Memory B cell (primary cell): ENCODE data around the gene BOD1.

Experiments used
- ATAC-seq: fragments of 150-1000 bp; cut with Tn5 transposase; 2 replicates; pipeline ENCODE4 v1.10.0; 2021; ENCODE audit warnings: low read depth, mild to moderate bottlenecking, moderate library complexity
- DNase-seq, 2 donors: peaks; one replicate each; pipeline ENCODE4 v3.0.0; 2022; ENCODE audit warnings: low spot score in 2 of 2
- H3K27ac Mint-ChIP-seq: one replicate; pipeline ENCODE4 v1.8.0; 2022; ENCODE audit warnings: mild to moderate bottlenecking, moderate library complexity, mixed read lengths
- H3K27me3 Mint-ChIP-seq: one replicate; pipeline ENCODE4 v1.8.0; 2022; ENCODE audit warnings: mixed read lengths
- H3K36me3 Mint-ChIP-seq: one replicate; pipeline ENCODE4 v1.8.0; 2022; ENCODE audit warnings: mild to moderate bottlenecking, mixed read lengths
- H3K4me1 Mint-ChIP-seq: one replicate; pipeline ENCODE4 v1.8.0; 2022; ENCODE audit warnings: mixed read lengths
- H3K4me3 Mint-ChIP-seq: one replicate; pipeline ENCODE4 v1.8.0; 2022; ENCODE audit warnings: mild to moderate bottlenecking, moderate library complexity, mixed read lengths
- H3K9me3 Mint-ChIP-seq: one replicate; pipeline ENCODE4 v1.8.0; 2022; ENCODE audit warnings: mixed read lengths

The BOD1 gene

GRCh38 chr5:173615884-173616576, 420 bp downstream of the BOD1 start:
- Mint-ChIP-seq H3K4me3 (peak overlapping the region; percentile 95), H3K36me3 (peaks cover 7% of the 10 kb centered on the region), H3K4me1 (peaks cover 16% of the 10 kb centered on the region), H3K9me3 (no peaks in the 10 kb centered on the region), H3K27me3 (no peaks in the 10 kb centered on the region), H3K27ac (peak overlapping the region; percentile 92)
- DNase-seq (peak; percentile 67 to 73), ATAC-seq (peak; percentile 63)

DNA sequence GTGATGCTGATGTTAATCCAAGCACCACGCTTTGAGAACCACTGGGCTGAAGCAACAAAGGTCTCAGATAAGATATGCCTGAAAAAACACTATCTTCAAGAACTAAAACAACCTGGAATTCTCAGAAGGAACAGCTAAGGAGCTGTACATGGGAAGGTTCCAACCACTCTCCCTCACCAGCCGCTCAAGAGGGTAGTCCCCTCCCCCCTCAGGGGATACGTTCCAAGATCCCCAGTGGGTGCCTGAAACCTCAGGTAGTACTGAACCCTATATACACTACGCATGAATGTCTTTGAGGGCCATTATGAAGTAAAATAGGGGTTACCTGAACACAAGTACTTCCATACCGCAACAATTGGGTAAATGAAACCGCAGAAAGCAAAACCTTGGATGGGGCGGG, 1.9 kb downstream of the BOD1 start:
- no peaks in the 10 kb centered on the region for H3K9me3 Mint-ChIP-seq
- H3K36me3 Mint-ChIP-seq: peaks cover 19% of the 10 kb centered on the region
- H3K27me3 Mint-ChIP-seq: no peaks in the 10 kb centered on the region
- H3K27ac Mint-ChIP-seq: no peak overlapping the region
- no peak overlapping the region for H3K4me3 Mint-ChIP-seq
- no peak for DNase-seq
- H3K4me1 Mint-ChIP-seq: peaks cover 19% of the 10 kb centered on the region
- no peak for ATAC-seq

- Mint-ChIP-seq H3K36me3 (peaks cover 22% of the 10 kb centered on the region), H3K27me3 (no peaks in the 10 kb centered on the region), H3K4me3 (no peak overlapping the region), H3K27ac (peak overlapping the region; percentile 10), H3K9me3 (no peaks in the 10 kb centered on the region), H3K4me1 (peaks cover 17% of the 10 kb centered on the region)
- DNase-seq: no peak
- ATAC-seq: no peak
Measured at GRCh38 chr5:173613433-173614159, 2.9 kb downstream of the BOD1 start.

DNA sequence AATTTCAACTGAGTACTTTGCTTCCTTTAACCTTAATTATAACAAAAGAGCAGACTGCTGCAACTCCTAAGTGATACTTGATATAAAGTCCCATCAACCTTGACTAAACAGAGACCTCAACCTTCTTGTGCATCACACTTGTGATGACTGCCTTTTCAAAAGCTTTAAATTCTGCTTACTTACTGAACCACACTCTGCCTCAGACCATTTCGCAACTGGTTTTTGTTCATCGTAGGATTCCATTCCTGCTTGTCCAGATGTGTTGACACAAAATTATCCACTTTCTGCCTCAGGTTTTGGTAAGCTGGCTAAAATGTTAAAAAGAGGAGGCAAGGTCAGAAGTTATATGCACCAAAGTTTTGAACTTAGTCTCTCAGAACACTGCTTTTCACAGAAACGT, 3.5 kb downstream of the BOD1 start:
- DNase-seq: no peak
- no peak overlapping the region for H3K4me3 Mint-ChIP-seq
- no peaks in the 10 kb centered on the region for H3K27me3 Mint-ChIP-seq
- no peak overlapping the region for H3K27ac Mint-ChIP-seq
- peaks cover 17% of the 10 kb centered on the region for H3K4me1 Mint-ChIP-seq
- ATAC-seq: no peak
- H3K36me3 Mint-ChIP-seq: peaks cover 26% of the 10 kb centered on the region
- H3K9me3 Mint-ChIP-seq: no peaks in the 10 kb centered on the region

DNA sequence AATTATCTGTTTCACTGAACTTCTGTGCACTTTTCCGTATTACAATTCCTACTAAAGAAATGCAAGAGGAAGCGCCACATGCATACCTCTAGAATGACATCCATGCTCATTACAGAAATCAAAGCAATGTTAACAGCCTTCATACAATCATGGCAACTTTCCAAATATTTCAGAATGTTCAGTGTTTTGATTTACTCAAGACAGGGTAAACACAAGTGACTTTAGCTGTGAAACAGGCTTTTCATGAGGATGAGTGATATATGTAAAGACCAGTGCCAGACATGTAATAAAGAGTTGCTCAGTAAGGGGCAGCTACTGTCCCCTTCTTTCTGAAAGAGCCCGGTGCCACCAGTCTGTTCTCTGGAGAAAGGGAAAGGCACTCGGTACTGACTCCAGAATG, 4.7 kb downstream of the BOD1 start:
- Mint-ChIP-seq H3K36me3 (peaks cover 36% of the 10 kb centered on the region), H3K4me3 (no peak overlapping the region), H3K9me3 (no peaks in the 10 kb centered on the region), H3K4me1 (peaks cover 17% of the 10 kb centered on the region), H3K27me3 (no peaks in the 10 kb centered on the region), H3K27ac (no peak overlapping the region)
- DNase-seq: no peak
- no peak for ATAC-seq

DNA sequence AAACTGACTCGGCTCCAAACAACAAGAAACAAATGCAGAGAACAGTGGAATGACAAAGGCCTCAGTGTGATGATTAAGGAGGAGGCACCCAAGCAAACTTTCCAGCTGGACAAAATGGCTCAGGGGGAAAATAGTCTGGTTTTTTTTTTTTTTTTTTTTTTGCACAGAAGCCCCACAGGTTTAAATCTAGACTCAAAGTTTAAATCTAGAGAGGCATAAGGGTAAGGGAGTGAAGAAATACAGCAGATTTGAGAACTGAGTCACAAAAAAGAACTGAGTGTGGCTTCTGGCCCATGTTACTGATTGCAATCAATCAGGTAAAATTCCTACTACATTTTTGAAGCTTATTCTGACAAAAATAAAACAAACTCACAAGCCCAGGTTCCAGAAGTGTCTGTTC, 12.3 kb downstream of the BOD1 start:
- Mint-ChIP-seq H3K27me3 (no peaks in the 10 kb centered on the region), H3K9me3 (no peaks in the 10 kb centered on the region), H3K4me1 (peaks cover 7% of the 10 kb centered on the region), H3K27ac (no peak overlapping the region), H3K36me3 (peaks cover 37% of the 10 kb centered on the region), H3K4me3 (no peak overlapping the region)
- DNase-seq (no peak), ATAC-seq (no peak)

DNA sequence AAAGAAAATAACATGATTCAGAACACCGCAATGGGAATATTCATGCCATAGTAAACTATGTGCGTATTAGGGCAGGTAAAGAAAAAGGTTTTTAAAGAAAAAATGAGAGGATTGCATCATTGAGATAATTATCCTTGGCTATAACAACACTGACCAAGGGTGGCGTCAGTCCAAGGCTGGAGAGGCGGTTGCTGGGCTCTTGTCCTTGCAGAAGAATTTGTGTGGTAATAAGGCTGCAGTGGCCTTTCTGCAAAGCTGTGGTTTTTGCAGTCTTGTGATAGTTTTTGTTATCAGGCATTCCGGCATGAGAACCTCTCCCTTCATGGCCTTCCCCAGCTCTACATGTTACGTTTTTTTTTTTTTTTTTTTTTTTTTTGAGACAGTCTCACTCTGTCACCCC, 14.0 kb downstream of the BOD1 start:
- no peak overlapping the region for H3K27ac Mint-ChIP-seq
- H3K27me3 Mint-ChIP-seq: no peaks in the 10 kb centered on the region
- peaks cover 7% of the 10 kb centered on the region for H3K4me1 Mint-ChIP-seq
- ATAC-seq (no peak), DNase-seq (no peak)
- no peak overlapping the region for H3K4me3 Mint-ChIP-seq
- no peaks in the 10 kb centered on the region for H3K9me3 Mint-ChIP-seq
- H3K36me3 Mint-ChIP-seq: peaks cover 31% of the 10 kb centered on the region

- Mint-ChIP-seq H3K27me3 (no peaks in the 10 kb centered on the region), H3K4me3 (no peak overlapping the region), H3K36me3 (peaks cover 27% of the 10 kb centered on the region), H3K27ac (no peak overlapping the region), H3K9me3 (peaks cover 5% of the 10 kb centered on the region), H3K4me1 (peaks cover 7% of the 10 kb centered on the region)
- no peak for ATAC-seq
- no peak for DNase-seq
Measured at GRCh38 chr5:173598686-173599085, 17.8 kb downstream of the BOD1 start.

DNA sequence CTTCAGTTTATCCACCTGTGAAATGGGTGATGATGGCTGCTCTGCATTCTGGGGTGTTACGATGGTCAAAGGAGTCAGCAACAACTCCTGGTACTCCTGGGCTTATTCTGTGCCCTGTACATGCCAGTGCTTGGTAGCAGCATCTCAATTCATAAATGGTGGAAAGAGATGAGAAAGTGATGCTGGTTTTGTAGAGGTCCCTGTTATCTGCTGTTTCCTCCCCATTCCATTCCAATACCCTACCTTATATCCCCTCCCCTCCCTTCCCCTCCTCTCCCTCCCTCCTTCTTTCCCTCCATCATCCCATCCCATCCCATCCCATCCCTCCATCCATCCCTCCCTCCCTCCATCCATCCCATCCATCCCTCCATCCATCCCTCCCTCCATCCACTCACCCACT, 19.1 kb downstream of the BOD1 start:
- Mint-ChIP-seq H3K4me3 (no peak overlapping the region), H3K27ac (no peak overlapping the region), H3K9me3 (peaks cover 10% of the 10 kb centered on the region), H3K36me3 (peaks cover 29% of the 10 kb centered on the region), H3K4me1 (peaks cover 5% of the 10 kb centered on the region), H3K27me3 (no peaks in the 10 kb centered on the region)
- DNase-seq: no peak
- no peak for ATAC-seq

GRCh38 chr5:173595841-173596240, 20.6 kb downstream of the BOD1 start:
- ATAC-seq: no peak
- Mint-ChIP-seq H3K27ac (no peak overlapping the region), H3K4me3 (no peak overlapping the region), H3K4me1 (peaks cover 3% of the 10 kb centered on the region), H3K27me3 (no peaks in the 10 kb centered on the region), H3K9me3 (peaks cover 14% of the 10 kb centered on the region), H3K36me3 (peaks cover 27% of the 10 kb centered on the region)
- no peak for DNase-seq

GRCh38 chr5:173594061-173594460, 22.4 kb downstream of the BOD1 start:
- no peak for ATAC-seq
- H3K9me3 Mint-ChIP-seq: peaks cover 18% of the 10 kb centered on the region

DNA sequence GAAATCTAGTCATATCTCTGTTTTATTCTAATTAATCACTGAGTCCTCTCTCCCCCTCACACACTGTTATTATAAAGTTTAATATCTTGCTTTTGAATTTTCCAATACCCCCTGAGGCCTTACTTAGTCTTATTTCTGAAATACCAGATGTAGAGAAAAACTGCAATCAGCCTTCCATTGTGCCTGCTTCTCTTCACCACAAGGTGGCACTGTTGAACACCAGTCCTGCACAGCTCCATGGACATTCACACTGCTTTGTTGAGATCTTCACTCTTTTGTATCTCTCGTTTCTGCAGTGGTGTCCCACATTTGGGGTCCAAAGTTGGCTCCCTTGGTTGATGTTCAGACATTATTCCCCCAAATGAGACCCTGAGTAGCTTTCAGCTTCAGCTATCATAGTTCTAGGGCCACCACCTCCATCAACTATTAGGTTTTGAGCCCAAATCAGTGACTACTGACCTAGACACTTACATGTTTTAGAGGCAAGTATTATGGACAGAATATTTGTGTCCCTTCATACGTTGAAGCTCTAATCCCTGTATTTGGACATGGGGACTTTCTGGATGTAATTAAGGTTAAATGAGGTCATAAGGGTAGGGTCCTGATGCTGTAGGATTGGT, 24.3 kb downstream of the BOD1 start:
- Mint-ChIP-seq H3K4me1 (no peaks in the 10 kb centered on the region), H3K36me3 (peaks cover 31% of the 10 kb centered on the region), H3K27ac (peak overlapping the region; percentile 80), H3K9me3 (peaks cover 23% of the 10 kb centered on the region), H3K4me3 (no peak overlapping the region), H3K27me3 (peaks cover 4% of the 10 kb centered on the region)
- ATAC-seq: no peak
- DNase-seq: no peak

More at GRCh38 chr5:173594061-173594460, 22.4 kb downstream of the BOD1 start:
- Mint-ChIP-seq H3K27me3 (peaks cover 2% of the 10 kb centered on the region), H3K36me3 (peaks cover 29% of the 10 kb centered on the region), H3K4me1 (no peaks in the 10 kb centered on the region), H3K4me3 (no peak overlapping the region), H3K27ac (no peak overlapping the region)
- no peak for DNase-seq

GRCh38 chr5:173591056-173591514, 25.4 kb downstream of the BOD1 start:
- DNase-seq (no peak), ATAC-seq (no peak)
- Mint-ChIP-seq H3K36me3 (peaks cover 35% of the 10 kb centered on the region), H3K27ac (no peak overlapping the region), H3K9me3 (peaks cover 27% of the 10 kb centered on the region), H3K4me3 (no peak overlapping the region), H3K4me1 (no peaks in the 10 kb centered on the region), H3K27me3 (peaks cover 4% of the 10 kb centered on the region)

- no peaks in the 10 kb centered on the region for H3K4me1 Mint-ChIP-seq
- peaks cover 33% of the 10 kb centered on the region for H3K36me3 Mint-ChIP-seq
- peaks cover 4% of the 10 kb centered on the region for H3K27me3 Mint-ChIP-seq
- peaks cover 31% of the 10 kb centered on the region for H3K9me3 Mint-ChIP-seq
- no peak overlapping the region for H3K27ac Mint-ChIP-seq
- no peak overlapping the region for H3K4me3 Mint-ChIP-seq
- ATAC-seq (no peak), DNase-seq (no peak)
Measured at GRCh38 chr5:173590436-173591055, 25.9 kb downstream of the BOD1 start.
